Neutrophil (primary cell): Measurements from ENCODE around the gene MCTP1.
"Not testable (repeated sequence)": the region's sequence is repeated elsewhere in the genome, so short reads cannot be mapped to it uniquely, and the experiment has no call there.

Source experiments
- H3K27ac ChIP-seq: fragments of 200-600 bp; sonication (generic); 2 replicates; pipeline ENCODE4 v1.5.1; 2016; ENCODE audit warnings: mild to moderate bottlenecking, moderate library complexity
- H3K27me3 ChIP-seq: fragments of 200-600 bp; sonication (generic); 2 replicates; pipeline ENCODE4 v1.6.0; 2016; ENCODE audit warnings: mild to moderate bottlenecking
- H3K36me3 ChIP-seq: fragments of 200-600 bp; sonication (generic); 2 replicates; pipeline ENCODE4 v1.5.1; 2017
- H3K4me1 ChIP-seq, 2 experiments: fragments of 200-600 bp in 1 of 2; sonication (generic) in 1 of 2; 1 replicate in 1 of 2; 2 replicates in 1 of 2; pipeline versions ENCODE4 v1.5.1 to v1.6.1; 2013 to 2016; ENCODE audit warnings: low read depth in 1 of 2, low read length in 1 of 2, mild to moderate bottlenecking in 1 of 2, moderate library complexity in 1 of 2; ENCODE audit not compliant: control insufficient read depth in 1 of 2, insufficient read depth in 1 of 2
- H3K4me3 ChIP-seq, 2 experiments: fragments of 200-600 bp in 1 of 2; sonication (generic) in 1 of 2; 1 replicate in 1 of 2; 2 replicates in 1 of 2; pipeline ENCODE4 v1.5.1; 2013 to 2016; ENCODE audit warnings: low read depth in 1 of 2, low read length in 1 of 2, mild to moderate bottlenecking in 1 of 2, moderate library complexity in 1 of 2
- H3K9me3 ChIP-seq: fragments of 200-600 bp; sonication (generic); 2 replicates; pipeline ENCODE4 v1.5.1; 2016
- CTCF ChIP-seq: fragments of 200-600 bp; sonication (generic); IDR thresholded peaks from 2 replicates; pipeline ENCODE4 v1.5.1; 2016; ENCODE audit warnings: antibody characterized with exemption

MCTP1 gene

GRCh38 chr5:95217881-95218280, 67.0 kb downstream of the MCTP1 start:
- Histone ChIP-seq H3K27me3 (no peaks in the 10 kb centered on the region), H3K9me3 (no peaks in the 10 kb centered on the region), H3K36me3 (no peaks in the 10 kb centered on the region), H3K4me1 (no peaks in the 10 kb centered on the region), H3K4me3 (no peak overlapping the region), H3K27ac (no peak overlapping the region)
- TF ChIP-seq CTCF, result no peak

GRCh38 chr5:95217351-95217750, 67.5 kb downstream of the MCTP1 start:
- TF ChIP-seq CTCF, result no peak
- H3K27me3 ChIP-seq, result no peaks in the 10 kb centered on the region
- H3K4me3 ChIP-seq, result no peak overlapping the region
- H3K9me3 ChIP-seq, result no peaks in the 10 kb centered on the region
- H3K27ac ChIP-seq, result no peak overlapping the region
- no peaks in the 10 kb centered on the region for H3K4me1 ChIP-seq
- H3K36me3 ChIP-seq, result no peaks in the 10 kb centered on the region

GRCh38 chr5:95216136-95216955, 68.5 kb downstream of the MCTP1 start:
- no peaks in the 10 kb centered on the region for H3K9me3 ChIP-seq
- no peaks in the 10 kb centered on the region for H3K36me3 ChIP-seq
- TF ChIP-seq CTCF, result no peak
- H3K4me3 ChIP-seq, result no peak overlapping the region
- H3K4me1 ChIP-seq, result no peaks in the 10 kb centered on the region
- H3K27ac ChIP-seq, result no peak overlapping the region
- H3K27me3 ChIP-seq, result no peaks in the 10 kb centered on the region

- H3K36me3 ChIP-seq, H3K27ac ChIP-seq, H3K4me1 ChIP-seq, H3K9me3 ChIP-seq, H3K4me3 ChIP-seq, H3K27me3 ChIP-seq: not testable (repeated sequence)
Observed at GRCh38 chr5:95207811-95208210, 77.1 kb downstream of the MCTP1 start.

- no peaks in the 10 kb centered on the region for H3K27me3 ChIP-seq
- no peak for TF ChIP-seq CTCF
- no peak overlapping the region for H3K27ac ChIP-seq
- no peaks in the 10 kb centered on the region for H3K36me3 ChIP-seq
- H3K9me3 ChIP-seq, result no peaks in the 10 kb centered on the region
- H3K4me1 ChIP-seq, result no peaks in the 10 kb centered on the region
- no peak overlapping the region for H3K4me3 ChIP-seq
Observed at GRCh38 chr5:95194856-95195255, 90.0 kb downstream of the MCTP1 start.

GRCh38 chr5:95191330-95191729, 93.6 kb downstream of the MCTP1 start:
- Histone ChIP-seq H3K4me1 (no peaks in the 10 kb centered on the region), H3K9me3 (no peaks in the 10 kb centered on the region), H3K36me3 (no peaks in the 10 kb centered on the region), H3K4me3 (no peak overlapping the region), H3K27me3 (no peaks in the 10 kb centered on the region), H3K27ac (no peak overlapping the region)
- no peak for TF ChIP-seq CTCF
